ENCODE data around the gene EYA3. TPM values are rescaled to one million over a fixed set of nuclear protein-coding genes. Genes with fewer than 3 reads are reported as not detected.

EYA3 gene
- total RNA-seq, 1 donor from 2014 or later = 31.6 TPM

DNA sequence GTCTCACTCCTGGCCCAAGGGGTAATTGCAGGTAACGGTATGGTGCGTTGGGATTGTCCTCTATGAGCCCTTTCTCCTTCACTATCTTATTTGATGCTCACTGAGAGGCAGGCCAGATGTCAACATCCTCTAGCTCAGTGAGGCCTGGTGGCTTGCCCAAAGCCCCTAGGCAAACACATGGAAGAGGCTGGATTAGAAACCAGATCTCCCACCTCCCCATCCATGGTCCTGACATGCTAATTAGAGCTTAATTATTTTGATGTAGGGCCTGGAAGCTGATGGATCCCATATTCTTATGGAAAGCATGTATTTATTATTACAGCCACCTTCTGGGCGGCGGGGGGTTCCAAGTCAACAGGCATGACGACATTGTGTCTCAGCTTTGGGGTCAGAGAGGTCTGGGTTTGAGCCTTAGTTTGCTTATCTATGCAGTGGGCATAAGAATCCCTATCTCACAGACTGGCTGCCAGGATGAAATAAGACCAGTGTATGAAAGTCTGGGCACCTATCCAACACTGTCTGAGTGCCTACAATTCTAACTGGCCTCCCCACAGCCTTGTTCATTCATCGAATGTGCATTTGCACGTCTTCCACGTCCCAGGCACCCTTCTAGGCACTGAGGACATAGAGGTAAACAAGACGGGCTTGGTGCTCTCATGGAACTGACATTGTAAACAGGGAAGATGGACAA is 147.4 kb downstream of the EYA3 start:
- DNase-seq (ENCODE audit: low spot score) = no peak

- no peak for DNase-seq (ENCODE audit: low spot score)
Observed at GRCh38 chr1:27940297-27940696, 148.1 kb downstream of the EYA3 start.

- no peak for DNase-seq (ENCODE audit: low spot score)
Observed at GRCh38 chr1:27938488-27938887, 149.9 kb downstream of the EYA3 start.

DNA sequence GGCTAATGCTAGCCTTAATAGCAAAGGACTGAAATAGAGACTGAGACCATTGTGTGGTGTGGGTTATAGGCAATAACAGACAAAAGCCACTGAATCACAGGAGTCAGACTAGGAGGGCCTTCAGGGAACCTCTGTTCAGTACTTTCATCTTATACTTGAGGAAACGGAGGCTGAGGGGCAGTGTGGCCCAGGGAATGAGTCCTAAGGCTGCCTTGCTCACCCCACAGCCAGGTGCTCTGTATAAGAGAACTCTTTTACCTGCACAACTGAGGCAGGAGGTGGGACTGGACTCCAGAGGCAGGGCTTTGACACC is 150.9 kb downstream of the EYA3 start:
- no peak for DNase-seq (ENCODE audit: low spot score)

GRCh38 chr1:27936370-27936769 is 152.0 kb downstream of the EYA3 start:
- DNase-seq (ENCODE audit: low spot score) = no peak

GRCh38 chr1:27935721-27936120 is 152.7 kb downstream of the EYA3 start:
- no peak for DNase-seq (ENCODE audit: low spot score)

DNA sequence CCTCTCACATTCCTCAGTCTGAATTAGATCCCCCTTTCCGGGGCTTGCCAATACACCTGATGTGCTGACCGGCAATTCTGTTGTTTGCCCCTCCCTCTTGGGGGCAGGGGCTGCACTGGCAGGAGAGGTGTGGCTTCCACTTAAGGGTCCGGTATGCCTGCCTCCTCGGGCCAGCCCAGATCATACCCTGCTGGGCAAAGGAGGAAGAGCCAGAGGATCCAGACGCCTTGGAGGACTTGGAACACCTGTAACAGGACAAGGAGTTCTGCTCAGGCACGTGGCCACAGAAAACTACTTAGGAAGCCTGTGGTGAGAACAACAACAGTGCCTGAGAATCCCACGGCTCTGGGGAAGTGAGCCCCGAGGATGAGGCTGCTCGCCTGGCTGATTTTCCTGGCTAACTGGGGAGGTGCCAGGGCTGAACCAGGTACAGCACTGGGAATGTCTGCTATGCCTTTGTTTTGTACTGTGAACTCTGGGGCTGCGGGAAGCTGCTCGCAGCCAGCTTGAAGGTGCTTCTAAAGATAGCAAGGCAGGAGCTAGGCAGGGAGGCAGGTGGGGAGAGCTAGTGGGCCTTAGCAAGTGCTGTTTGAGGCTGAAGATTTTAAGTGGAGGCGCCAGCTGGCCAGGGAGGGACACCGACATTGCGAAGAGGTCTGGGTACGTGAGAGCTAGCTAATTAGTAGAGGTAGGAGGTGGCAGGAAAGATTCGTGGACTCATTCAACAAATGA is 153.4 kb downstream of the EYA3 start, which contains the start of gene SMPDL3B:
SMPDL3B (plus strand) TSS at position 183 of the 732 bp plus-strand sequence; CDS start at position 367, 184 bp downstream.
- DNase-seq (ENCODE audit: low spot score) = no peak

DNA sequence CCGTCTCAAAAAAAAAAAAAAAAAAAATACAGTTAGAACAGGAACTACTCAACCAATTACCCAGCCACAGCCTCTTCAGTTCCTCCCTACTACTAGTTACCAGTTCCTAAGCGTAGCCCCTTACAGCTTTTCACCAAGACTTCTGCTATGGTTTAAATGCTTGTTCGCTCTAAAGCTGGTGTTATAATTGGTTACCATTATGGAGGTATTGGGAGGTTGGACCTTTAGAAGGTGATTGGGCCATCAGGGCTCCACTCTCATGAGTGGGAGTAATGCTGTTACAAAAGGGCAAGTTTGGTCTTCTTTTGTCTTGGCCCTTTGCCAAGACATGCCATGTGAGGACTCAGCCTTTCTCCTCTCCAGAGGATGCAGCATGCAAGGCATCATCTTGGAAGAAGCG is 156.7 kb downstream of the EYA3 start:
- DNase-seq (ENCODE audit: low spot score) = no peak

- DNase-seq (ENCODE audit: low spot score) = no peak
Observed at GRCh38 chr1:27931184-27931583, 157.2 kb downstream of the EYA3 start.

- DNase-seq (ENCODE audit: low spot score) = no peak
Observed at GRCh38 chr1:27928216-27928954, 160.0 kb downstream of the EYA3 start.

DNA sequence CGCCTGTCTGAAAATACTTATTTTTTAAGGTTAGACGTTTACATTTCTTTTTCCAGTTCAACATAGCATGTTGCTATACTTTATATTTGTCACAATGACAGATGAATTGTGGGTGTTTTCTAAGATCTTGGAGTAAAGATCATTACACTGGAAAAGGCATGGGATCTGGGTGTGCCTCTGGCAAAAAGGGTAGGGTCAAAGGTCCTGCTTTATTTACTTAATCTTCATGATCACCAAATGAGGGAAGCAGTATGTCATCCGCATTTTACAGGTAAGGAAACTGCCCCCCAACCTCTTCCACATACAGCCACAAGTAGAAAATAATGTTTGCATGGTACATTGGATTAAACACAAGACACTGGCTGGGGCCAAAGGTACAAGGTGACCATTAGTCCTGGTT is 166.1 kb downstream of the EYA3 start:
- no peak for DNase-seq (ENCODE audit: low spot score)

Other genes starting within 250 kb of the EYA3 start
- gene THEMIS2, start 216.1 kb downstream of the EYA3 start, total RNA-seq = 10.7 TPM
- 33.3 TPM for gene RPA2, start 174.0 kb downstream of the EYA3 start, total RNA-seq
- gene SMPDL3B, start 153.6 kb downstream of the EYA3 start, total RNA-seq = 0.83 TPM
- gene XKR8, start 128.6 kb downstream of the EYA3 start, total RNA-seq = 4.6 TPM
- gene PTAFR, start 88.1 kb upstream of the EYA3 start, total RNA-seq = 9.9 TPM
- gene DNAJC8, start 144.4 kb upstream of the EYA3 start, total RNA-seq = 67.4 TPM
- gene ATP5IF1, start 147.5 kb upstream of the EYA3 start, total RNA-seq = 128 TPM
- gene SESN2, start 170.9 kb upstream of the EYA3 start, total RNA-seq = 20.4 TPM
- gene MED18, start 240.4 kb upstream of the EYA3 start, total RNA-seq = 14.4 TPM